Omental fat pad (tissue), 4 donors: ENCODE results near the gene GLE1. TPM values are rescaled to one million over a fixed set of nuclear protein-coding genes. Genes with fewer than 3 reads are reported as not detected.

Source experiments
- ATAC-seq: fragments of 150-250 bp; one replicate; pipeline ENCODE4 v1.9.1; 2016; ENCODE audit warnings: mild to moderate bottlenecking, moderate library complexity; ENCODE audit not compliant: low FRiP score
- DNase-seq: peaks from one replicate; pipeline ENCODE4 v3.0.0-alpha.2; 2019; ENCODE audit warnings: low spot score
- CTCF ChIP-seq, 3 donors: fragments of 450-650 bp; IDR thresholded peaks; one replicate each; pipeline ENCODE4 v1.5.1; 2016 to 2017; ENCODE audit warnings: antibody characterized with exemption in 3 of 3, mild to moderate bottlenecking in 3 of 3, moderate library complexity in 2 of 3
- total RNA-seq, 4 donors: library from RNA; depleted of rRNA; stranded (reverse); fragments of >200 nt; gene quantifications; one replicate each; pipeline ENCODE4 v1.1.0, GENCODE V29; 2016

The GLE1 gene
- total RNA-seq, 4 donors from 2014 or later = 13.0 to 22.4 (median 19.9) TPM

GRCh38 chr9:128512820-128513219 is 8.3 kb downstream of the GLE1 start:
- no peak for DNase-seq
- ATAC-seq = no peak
- no peak for TF ChIP-seq CTCF (IDR thresholded peaks at IDR 0.05)

GRCh38 chr9:128521956-128522355 is 17.4 kb downstream of the GLE1 start:
- DNase-seq (no peak), ATAC-seq (no peak)

GRCh38 chr9:128523199-128523925 is 18.8 kb downstream of the GLE1 start:
- TF ChIP-seq CTCF (IDR thresholded peaks at IDR 0.05) = no peak
- ATAC-seq (peak; percentile 41), DNase-seq (no peak)

More at GRCh38 chr9:128521956-128522355, 17.4 kb downstream of the GLE1 start:
- TF ChIP-seq CTCF (IDR thresholded peaks at IDR 0.05) = no peak

GRCh38 chr9:128526720-128527119 is 22.2 kb downstream of the GLE1 start:
- no peak for TF ChIP-seq CTCF (IDR thresholded peaks at IDR 0.05)
- ATAC-seq = no peak
- DNase-seq = no peak

GRCh38 chr9:128528445-128529160 is 24.1 kb downstream of the GLE1 start:
- no peak for ATAC-seq
- DNase-seq = no peak
- TF ChIP-seq CTCF (IDR thresholded peaks at IDR 0.05) = no peak

- TF ChIP-seq CTCF (IDR thresholded peaks at IDR 0.05) = no peak
- DNase-seq = no peak
- no peak for ATAC-seq
Measured at GRCh38 chr9:128529191-128529590, 24.7 kb downstream of the GLE1 start.

- DNase-seq = no peak
- TF ChIP-seq CTCF (IDR thresholded peaks at IDR 0.05) = no peak
- ATAC-seq = no peak
Measured at GRCh38 chr9:128532581-128532980, 28.1 kb downstream of the GLE1 start.
